SK-N-SH (cell line): ENCODE data around the gene CFAP97.

Experiments
- CHD2 ChIP-seq: fragments of 150-350 bp; IDR thresholded peaks from 2 replicates; pipeline ENCODE4 v1.6.1; 2018; ENCODE audit warnings: low read length; ENCODE audit not compliant: partially characterized antibody
- EZH2phosphoT487 ChIP-seq: fragments of 200-600 bp; sonication (generic); IDR thresholded peaks from 2 replicates; pipeline ENCODE4 v1.6.1; 2017; ENCODE audit warnings: low read depth, mixed run types, mild to moderate bottlenecking, antibody characterized with exemption, moderate library complexity, borderline replicate concordance
- FOXJ3 ChIP-seq: sonication (generic); formaldehyde crosslinking; IDR thresholded peaks from 2 replicates; pipeline ENCODE4 v1.5.1; 2020; ENCODE audit warnings: mild to moderate bottlenecking, missing genetic modification reagents
- POLR2AphosphoS5 ChIP-seq: IDR thresholded peaks from 2 replicates; pipeline ENCODE4 v1.6.1; 2012; ENCODE audit warnings: low read depth, low read length
- RAD21 ChIP-seq: IDR thresholded peaks from 2 replicates; pipeline ENCODE4 v1.6.1; 2012; ENCODE audit warnings: mild to moderate bottlenecking, low read length
- SIN3A ChIP-seq: IDR thresholded peaks from 2 replicates; pipeline ENCODE4 v1.6.1; 2012; ENCODE audit warnings: low read depth, mild to moderate bottlenecking, low read length, moderate library complexity, borderline replicate concordance
- SMC3 ChIP-seq: IDR thresholded peaks from 2 replicates; pipeline ENCODE4 v1.6.1; 2012; ENCODE audit warnings: low read depth, low read length, improper control_type of control experiment
- TF ChIP-seq, protein P1 (sequence below): fragments of 200-600 bp; sonication (generic); IDR thresholded peaks from 2 replicates; pipeline ENCODE4 v1.6.1; 2017; ENCODE audit warnings: antibody characterized with exemption, mild to moderate bottlenecking, moderate library complexity
- TF ChIP-seq, protein P2 (sequence below): IDR thresholded peaks from 2 replicates; pipeline ENCODE4 v1.4.0; 2012; ENCODE audit warnings: low read depth
- TF ChIP-seq, protein P3 (sequence below): fragments of 150-350 bp; IDR thresholded peaks from 2 replicates; pipeline ENCODE4 v1.6.1; 2017; ENCODE audit warnings: antibody characterized with exemption, low read length, low read depth, borderline replicate concordance

DNA sequence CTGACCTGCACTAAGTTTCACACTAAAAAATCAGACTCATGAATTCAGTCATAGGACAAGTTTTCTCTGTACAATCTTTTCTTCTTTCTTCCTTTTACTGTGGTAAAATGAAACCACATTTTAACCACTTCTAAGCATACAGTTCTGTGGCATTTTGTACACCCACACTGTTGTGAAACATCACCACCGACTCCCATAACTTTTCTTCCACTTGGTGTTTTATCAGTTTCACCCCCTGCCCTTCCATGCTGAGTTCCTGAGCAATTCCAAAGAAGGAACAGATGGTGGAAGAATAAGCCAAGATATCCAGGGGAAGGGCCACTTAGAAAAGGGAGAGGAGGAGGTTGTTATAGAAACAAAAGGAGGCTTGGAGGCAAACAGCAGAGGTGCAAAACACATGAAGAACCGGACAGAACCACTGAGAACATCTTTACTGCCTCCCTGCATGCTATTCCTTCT lies 38.2 kb downstream of the CFAP97 start:
- TF ChIP-seq, protein P1, sequence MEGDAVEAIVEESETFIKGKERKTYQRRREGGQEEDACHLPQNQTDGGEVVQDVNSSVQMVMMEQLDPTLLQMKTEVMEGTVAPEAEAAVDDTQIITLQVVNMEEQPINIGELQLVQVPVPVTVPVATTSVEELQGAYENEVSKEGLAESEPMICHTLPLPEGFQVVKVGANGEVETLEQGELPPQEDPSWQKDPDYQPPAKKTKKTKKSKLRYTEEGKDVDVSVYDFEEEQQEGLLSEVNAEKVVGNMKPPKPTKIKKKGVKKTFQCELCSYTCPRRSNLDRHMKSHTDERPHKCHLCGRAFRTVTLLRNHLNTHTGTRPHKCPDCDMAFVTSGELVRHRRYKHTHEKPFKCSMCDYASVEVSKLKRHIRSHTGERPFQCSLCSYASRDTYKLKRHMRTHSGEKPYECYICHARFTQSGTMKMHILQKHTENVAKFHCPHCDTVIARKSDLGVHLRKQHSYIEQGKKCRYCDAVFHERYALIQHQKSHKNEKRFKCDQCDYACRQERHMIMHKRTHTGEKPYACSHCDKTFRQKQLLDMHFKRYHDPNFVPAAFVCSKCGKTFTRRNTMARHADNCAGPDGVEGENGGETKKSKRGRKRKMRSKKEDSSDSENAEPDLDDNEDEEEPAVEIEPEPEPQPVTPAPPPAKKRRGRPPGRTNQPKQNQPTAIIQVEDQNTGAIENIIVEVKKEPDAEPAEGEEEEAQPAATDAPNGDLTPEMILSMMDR, result no peak
- TF ChIP-seq POLR2AphosphoS5 (no peak), SMC3 (no peak), SIN3A (no peak), EZH2phosphoT487 (no peak), FOXJ3 (CRISPR knock-in tag) (no peak), RAD21 (no peak), CHD2 (no peak)
- TF ChIP-seq, protein P2, sequence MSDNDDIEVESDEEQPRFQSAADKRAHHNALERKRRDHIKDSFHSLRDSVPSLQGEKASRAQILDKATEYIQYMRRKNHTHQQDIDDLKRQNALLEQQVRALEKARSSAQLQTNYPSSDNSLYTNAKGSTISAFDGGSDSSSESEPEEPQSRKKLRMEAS, result no peak
- TF ChIP-seq, protein P3, sequence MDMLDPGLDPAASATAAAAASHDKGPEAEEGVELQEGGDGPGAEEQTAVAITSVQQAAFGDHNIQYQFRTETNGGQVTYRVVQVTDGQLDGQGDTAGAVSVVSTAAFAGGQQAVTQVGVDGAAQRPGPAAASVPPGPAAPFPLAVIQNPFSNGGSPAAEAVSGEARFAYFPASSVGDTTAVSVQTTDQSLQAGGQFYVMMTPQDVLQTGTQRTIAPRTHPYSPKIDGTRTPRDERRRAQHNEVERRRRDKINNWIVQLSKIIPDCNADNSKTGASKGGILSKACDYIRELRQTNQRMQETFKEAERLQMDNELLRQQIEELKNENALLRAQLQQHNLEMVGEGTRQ, result no peak
